ENCODE data around the gene DUS3L.

DNA sequence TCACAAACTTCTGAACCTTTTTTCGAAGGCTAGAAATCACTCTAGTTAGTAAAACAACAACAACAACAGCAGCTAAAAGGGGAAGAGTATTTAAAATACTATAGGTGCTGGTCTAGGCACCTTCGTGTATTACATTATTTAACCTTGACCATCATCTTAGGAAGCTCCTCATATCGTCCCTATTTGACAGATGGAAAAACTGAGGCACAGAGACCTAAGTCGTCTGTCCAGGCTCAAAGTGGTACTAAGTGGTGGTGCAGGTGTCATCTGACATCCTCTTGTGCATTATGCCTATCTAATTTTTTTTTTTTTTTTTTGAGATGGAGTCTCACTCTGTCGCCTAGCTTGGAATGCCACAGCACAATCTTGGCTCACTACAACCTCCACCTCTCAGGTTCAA, 41.5 kb downstream of the DUS3L start:
- no peak for TF ChIP-seq GATA3 (IDR thresholded peaks at IDR 0.05; ENCODE audit: low read depth, low read length)
- no peak for TF ChIP-seq GATA2 (IDR thresholded peaks at IDR 0.05; ENCODE audit: low read depth, low read length)
